Endothelial cell of umbilical vein (primary cell): ENCODE results near the gene AKAP6. TPM values are rescaled to one million over a fixed set of nuclear protein-coding genes. Genes with fewer than 3 reads are reported as not detected.

Source experiments
- BruUV-seq: library from RNA; stranded (reverse); fragments of 400-500 nt; replicated peaks from 2 replicates; lab custom pipeline; 2021; lab: Mats Ljungman, UMichigan
- CTCF ChIA-PET: fragments of 300-600, 350-600 bp; sonication (Branson Sonifier 250); formaldehyde crosslinking; loops from one replicate; lab custom pipeline; 2021; ENCODE audit warnings: antibody characterized with exemption, inconsistent platforms; lab: Charles Lee
- POLR2A ChIA-PET: fragments of 300-600, 350-600 bp; sonication (Branson Sonifier 250); formaldehyde crosslinking; loops from one replicate; lab custom pipeline; 2021; ENCODE audit warnings: antibody characterized with exemption, inconsistent platforms; lab: Charles Lee
- DNase-seq: peaks from one replicate; pipeline ENCODE4 v3.0.0-alpha.2; 2011; ENCODE audit warnings: low read depth, low spot score
- FAIRE-seq: peaks from 2 replicates; lab custom pipeline; 2011; peaks lifted over from hg19 to GRCh38; lab: Jason Lieb, UNC
- H2AFZ ChIP-seq: 2 replicates; pipeline ENCODE4 v1.6.0; 2012; ENCODE audit warnings: low read depth, low read length, control low read depth, inconsistent platforms
- H3K27ac ChIP-seq: 2 replicates; pipeline ENCODE4 v1.5.1; 2011; ENCODE audit warnings: low read depth, mild to moderate bottlenecking, control low read depth, low read length, moderate library complexity; ENCODE audit not compliant: insufficient read depth
- H3K27me3 ChIP-seq, 2 experiments: 2 replicates each; pipeline versions ENCODE4 v1.6.0 to v1.6.1; 2011; ENCODE audit warnings: low read length in 2 of 2, mixed read lengths in 1 of 2; ENCODE audit not compliant: control insufficient read depth in 2 of 2, insufficient read depth in 2 of 2
- H3K36me3 ChIP-seq, 2 experiments: 2 replicates in 1 of 2; 3 replicates in 1 of 2; pipeline ENCODE4 v1.5.1; 2011; ENCODE audit warnings: low read length in 2 of 2, mild to moderate bottlenecking in 1 of 2, moderate library complexity in 1 of 2; ENCODE audit not compliant: control insufficient read depth in 2 of 2, insufficient read depth in 2 of 2; ENCODE audit errors: extremely low read depth in 1 of 2
- H3K4me1 ChIP-seq: 3 replicates; pipeline ENCODE4 v1.5.1; 2011; ENCODE audit warnings: mild to moderate bottlenecking, low read length; ENCODE audit not compliant: control insufficient read depth, insufficient read depth; ENCODE audit errors: extremely low read depth
- H3K4me2 ChIP-seq: 2 replicates; pipeline ENCODE4 v1.6.1; 2011; ENCODE audit warnings: low read length, control low read depth, mixed read lengths; ENCODE audit not compliant: insufficient read depth
- H3K4me3 ChIP-seq, 3 experiments: fragments of 200-600 bp in 1 of 3; sonication (generic), shearing (Covaris generic) in 1 of 3; replicated peaks in 1 of 3; 2 replicates each; pipeline ENCODE4 v1.5.1; 2011 to 2016; ENCODE audit warnings: control low read depth in 3 of 3, low read length in 3 of 3, mild to moderate bottlenecking in 2 of 3, inconsistent platforms in 1 of 3, low read depth in 1 of 3, moderate library complexity in 1 of 3; ENCODE audit not compliant: insufficient read depth in 1 of 3
- H3K79me2 ChIP-seq: 2 replicates; pipeline ENCODE4 v1.6.0; 2012; ENCODE audit warnings: low read length, inconsistent platforms; ENCODE audit not compliant: control insufficient read depth, insufficient read depth
- H3K9ac ChIP-seq: replicated peaks from 2 replicates; pipeline ENCODE3; 2011; ENCODE audit warnings: low read length, control low read depth; ENCODE audit not compliant: insufficient read depth; ENCODE audit errors: extremely low read depth
- H3K9me1 ChIP-seq: replicated peaks from 3 replicates; pipeline ENCODE4 v1.6.0; 2011; ENCODE audit warnings: mild to moderate bottlenecking, low read length; ENCODE audit not compliant: control insufficient read depth, insufficient read depth; ENCODE audit errors: extremely low read depth
- H3K9me3 ChIP-seq: replicated peaks from 2 replicates; pipeline ENCODE4 v1.5.1; 2012; ENCODE audit warnings: low read length, inconsistent platforms; ENCODE audit not compliant: control insufficient read depth, insufficient read depth
- H4K20me1 ChIP-seq: replicated peaks from 2 replicates; pipeline ENCODE3; 2011; ENCODE audit warnings: mild to moderate bottlenecking, low read length; ENCODE audit not compliant: control insufficient read depth, insufficient read depth; ENCODE audit errors: extremely low read depth
- CTCF ChIP-seq, 2 donors: IDR thresholded peaks; 1 replicate in 1 of 2; 2 replicates in 1 of 2; pipeline ENCODE4 v1.5.1; 2011; ENCODE audit warnings: low read length in 2 of 2, mild to moderate bottlenecking in 2 of 2, moderate library complexity in 2 of 2, control low read depth in 1 of 2, inconsistent platforms in 1 of 2, low read depth in 1 of 2; ENCODE audit not compliant: insufficient read depth in 1 of 2; ENCODE audit errors: extremely low read depth in 1 of 2
- EZH2 ChIP-seq: IDR thresholded peaks from 2 replicates; pipeline ENCODE4 v1.6.1; 2012; ENCODE audit warnings: borderline replicate concordance, low read depth, mild to moderate bottlenecking, moderate library complexity, low read length, inconsistent platforms; ENCODE audit not compliant: severe bottlenecking
- FOS ChIP-seq: IDR thresholded peaks from 2 replicates; pipeline ENCODE4 v1.6.1; 2011; ENCODE audit warnings: mild to moderate bottlenecking, low read length, moderate library complexity, borderline replicate concordance; ENCODE audit not compliant: insufficient read depth
- GATA2 ChIP-seq: IDR thresholded peaks from 2 replicates; pipeline ENCODE4 v1.7.0; 2011; ENCODE audit warnings: low read depth, mild to moderate bottlenecking, moderate library complexity, mixed read lengths, low read length; ENCODE audit not compliant: insufficient read length, insufficient read depth
- JUN ChIP-seq: IDR thresholded peaks from 2 replicates; pipeline ENCODE4 v1.6.1; 2011; ENCODE audit warnings: borderline replicate concordance, low read depth; ENCODE audit not compliant: insufficient read length, insufficient read depth
- MAX ChIP-seq: IDR thresholded peaks from 2 replicates; pipeline ENCODE4 v1.6.1; 2011; ENCODE audit not compliant: insufficient read depth, insufficient read length
- MYC ChIP-seq: IDR thresholded peaks from one replicate; pipeline ENCODE4 v1.6.1; 2011; ENCODE audit warnings: mild to moderate bottlenecking, low read depth, low read length
- POLR2A ChIP-seq: IDR thresholded peaks from 2 replicates; pipeline ENCODE4 v1.6.1; 2012; ENCODE audit warnings: low read depth, mild to moderate bottlenecking, control low read depth, low read length
- POLR2AphosphoS5 ChIP-seq: IDR thresholded peaks from 2 replicates; pipeline ENCODE4 v1.6.1; 2012; ENCODE audit warnings: low read depth, mild to moderate bottlenecking, control low read depth, low read length, moderate library complexity; ENCODE audit not compliant: insufficient read depth
- dilution Hi-C: fragments of 300-500 bp; cut with MboI; formaldehyde crosslinking; loops from one replicate; pipeline ENCODE4 v1.15.0; 2019; ENCODE audit warnings: low sequenced_read_pairs; ENCODE audit not compliant: extremely low pct_ligation_motif_present
- intact Hi-C: fragments of 100-400 bp; cut with micrococcal nuclease; formaldehyde crosslinking; loops from one replicate; pipeline ENCODE4 v1.10.0; 2022
- polyA plus RNA-seq, 4 experiments: library from polyadenylated mRNA; depleted of rRNA in 3 of 4; stranded (reverse) in 3 of 4; unstranded in 1 of 4; fragments of >200 nt; gene quantifications; 2 replicates each; pipeline versions ENCODE4 v1.2.1 to v1.2.3, GENCODE V29; 2011 to 2012; ENCODE audit warnings: missing spikeins in 1 of 4
- total RNA-seq: library from RNA; stranded (reverse); gene quantifications from 2 replicates; pipeline ENCODE4 v1.2.3, GENCODE V29; 2021

AKAP6 gene
- total and polyA plus RNA-seq, 2 donors (not counting 3 experiments of a cell fraction or from before 2014, with no cell fraction given), result 0.03 to 0.49 TPM

- dilution Hi-C loops (no loop called here), intact Hi-C loops (no loop called here)
- DNase-seq (no peak), FAIRE-seq (no peak)
- Histone ChIP-seq H3K4me3 (no peak overlapping the region), H3K4me2 (no peak overlapping the region), H3K9ac (no peak overlapping the region), H4K20me1 (no peaks in the 10 kb centered on the region), H3K4me1 (no peaks in the 10 kb centered on the region), H3K36me3 (no peaks in the 10 kb centered on the region), H3K27ac (no peak overlapping the region), H2AFZ (no peak overlapping the region), H3K9me1 (no peaks in the 10 kb centered on the region), H3K9me3 (no peaks in the 10 kb centered on the region), H3K27me3 (peaks cover 2 to 3% of the 10 kb centered on the region in 2 experiments), H3K79me2 (no peaks in the 10 kb centered on the region)
- POLR2A ChIA-PET, result no interaction called here
- TF ChIP-seq POLR2AphosphoS5, result no peak
- TF ChIP-seq FOS, result no peak
- TF ChIP-seq MAX, result no peak
- no peak for TF ChIP-seq EZH2
- TF ChIP-seq MYC, result no peak
- no peak for TF ChIP-seq GATA2
- no peak for TF ChIP-seq JUN
- no peak for TF ChIP-seq POLR2A
- no peak for TF ChIP-seq CTCF (IDR thresholded peaks at IDR 0.05; ENCODE audit: extremely low read depth in 1 of 2, insufficient read depth in 1 of 2, low read depth in 1 of 2, low read length in 2 of 2)
- BruUV-seq, result no TSS peak
- CTCF ChIA-PET, result interaction anchor here (1.1 to 2.2 kb wide), 4 partner anchors 10 to 32 kb away, joined by 3 to 10 read pairs (median 4); no protein-coding TSS in a partner anchor
Observed at GRCh38 chr14:32545506-32546210, 216.6 kb downstream of the AKAP6 start.
